Measurements from ENCODE around the gene MAPK8IP3. TPM values are rescaled to one million over a fixed set of nuclear protein-coding genes. Genes with fewer than 3 reads are reported as not detected.

MAPK8IP3 gene
- total RNA-seq, 1 donor from 2014 or later: 55.6 TPM

DNA sequence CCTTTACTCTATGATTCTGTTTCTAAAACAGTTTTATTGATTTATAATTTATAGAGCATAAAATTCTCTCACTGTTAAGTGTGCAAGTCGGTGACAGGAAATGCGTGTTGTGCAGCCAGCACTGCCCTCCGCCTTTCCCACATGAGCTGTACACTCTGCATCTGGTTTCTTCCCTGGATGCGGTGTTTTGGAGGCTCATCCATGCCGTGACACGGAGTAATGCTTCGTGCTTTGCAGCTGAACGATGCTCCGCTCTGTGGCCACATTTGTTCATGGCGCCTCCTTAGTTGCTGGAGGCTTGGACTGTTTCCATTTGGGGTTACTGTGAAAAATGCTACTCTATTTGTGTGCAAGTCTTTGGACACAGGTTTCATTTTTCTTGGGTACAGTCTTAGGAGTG lies 94.7 kb downstream of the MAPK8IP3 start:
- no peak for DNase-seq (ENCODE audit: low spot score)

DNA sequence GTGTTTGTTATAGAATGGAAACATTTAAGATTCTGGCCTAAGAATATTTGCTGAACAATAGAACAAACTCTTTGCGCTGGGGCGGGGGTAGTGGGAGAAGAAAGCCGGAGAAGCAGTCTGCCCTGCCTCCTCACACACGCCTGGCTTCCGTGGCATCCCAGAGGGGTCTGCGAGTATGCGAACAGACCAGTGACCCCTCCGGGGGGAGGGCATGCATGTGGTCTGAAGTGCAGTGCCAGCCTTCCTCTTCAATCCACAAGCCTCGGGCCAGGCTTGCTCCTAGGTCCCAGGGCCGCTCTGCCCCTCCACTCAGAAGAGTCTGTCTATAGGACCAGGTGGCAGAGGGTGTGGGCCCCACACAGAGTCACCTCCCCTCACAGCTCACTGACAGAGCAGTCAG lies 101.6 kb downstream of the MAPK8IP3 start:
- DNase-seq (ENCODE audit: low spot score): no peak

GRCh38 chr16:1808691-1809090 lies 102.7 kb downstream of the MAPK8IP3 start:
- no peak for DNase-seq (ENCODE audit: low spot score)

GRCh38 chr16:1809281-1809801 lies 103.3 kb downstream of the MAPK8IP3 start:
- no peak for DNase-seq (ENCODE audit: low spot score)

GRCh38 chr16:1810106-1810505 lies 104.1 kb downstream of the MAPK8IP3 start:
- DNase-seq (ENCODE audit: low spot score): no peak

GRCh38 chr16:1810536-1810935 lies 104.5 kb downstream of the MAPK8IP3 start:
- no peak for DNase-seq (ENCODE audit: low spot score)

GRCh38 chr16:1812732-1813163 lies 106.8 kb downstream of the MAPK8IP3 start:
- DNase-seq (ENCODE audit: low spot score): no peak

DNA sequence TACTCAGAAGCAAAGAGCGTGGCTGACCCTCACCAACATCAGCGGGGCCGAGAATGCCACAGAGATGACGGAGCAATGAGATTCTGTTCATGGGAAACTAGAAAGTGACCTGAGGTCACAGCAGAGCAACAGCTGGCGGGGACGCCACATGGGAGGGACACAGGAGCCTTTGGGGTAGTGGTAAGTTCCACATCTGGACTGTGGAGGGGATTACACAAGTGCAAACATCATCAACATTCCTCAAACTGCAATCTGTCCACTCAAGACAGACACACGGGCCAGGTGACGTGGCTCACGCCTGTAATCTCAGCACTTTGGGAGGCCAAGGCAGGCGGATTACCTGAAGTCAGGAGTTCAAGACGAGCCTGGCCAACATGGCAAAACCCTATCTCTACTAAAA lies 109.5 kb downstream of the MAPK8IP3 start:
- DNase-seq (ENCODE audit: low spot score): no peak

DNA sequence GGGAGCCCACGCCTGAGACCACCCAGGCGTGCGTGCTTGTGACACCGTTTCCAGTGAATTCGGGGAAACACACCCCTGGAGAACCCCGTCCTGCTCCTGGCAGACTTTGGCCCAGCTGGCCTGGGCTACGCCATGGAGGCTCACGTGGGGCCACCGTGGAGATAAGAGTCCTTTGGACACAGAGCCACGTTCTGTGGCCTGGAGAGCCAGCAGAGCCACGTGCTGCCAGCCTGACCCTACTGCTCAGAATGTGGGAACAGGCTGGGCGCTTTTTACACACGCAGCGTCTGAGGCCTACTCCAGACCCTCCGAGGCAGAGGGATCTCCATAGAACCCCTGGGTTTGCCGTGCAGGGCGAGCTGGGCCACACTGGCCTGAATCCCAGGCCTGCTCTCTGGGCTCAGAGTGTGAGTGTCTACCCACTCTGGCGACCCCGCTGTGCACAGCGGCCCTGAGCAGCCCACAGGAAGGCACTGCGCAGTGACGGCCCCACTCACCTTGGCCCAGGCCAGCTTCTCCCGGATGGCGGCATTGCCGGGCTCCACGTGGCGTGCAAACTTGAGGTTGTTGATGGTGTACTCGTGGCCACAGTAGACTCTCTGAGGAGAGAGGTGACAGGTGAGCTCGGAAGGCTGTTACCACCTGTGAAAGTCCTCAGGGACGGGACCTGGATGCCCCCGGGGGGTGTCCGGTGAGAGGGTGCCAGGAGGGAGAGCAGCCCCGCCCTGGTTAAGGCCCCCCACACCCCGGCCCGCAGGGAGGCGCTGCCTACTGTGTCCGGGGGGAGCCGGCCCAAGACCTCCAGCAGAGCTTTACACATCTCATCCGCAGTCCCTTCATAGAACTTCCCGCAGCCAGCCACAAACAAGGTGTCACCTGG lies 110.6 kb downstream of the MAPK8IP3 start:
- DNase-seq (ENCODE audit: low spot score): no peak

DNA sequence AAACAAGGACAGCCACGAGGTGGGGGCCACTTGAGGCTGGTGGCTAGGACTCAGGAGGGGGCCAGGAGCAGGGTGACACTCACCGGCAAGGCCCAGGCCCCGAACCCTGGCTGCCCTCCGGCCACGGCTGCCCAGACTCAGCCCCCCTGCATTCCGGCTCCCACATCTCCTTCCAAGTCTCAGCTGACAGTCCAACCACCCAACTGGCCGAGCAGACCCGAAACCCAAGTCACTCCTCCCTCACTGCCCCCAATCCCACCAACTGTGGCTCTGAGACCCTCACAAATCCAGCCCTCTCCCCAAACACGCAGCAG lies 111.2 kb downstream of the MAPK8IP3 start:
- no peak for DNase-seq (ENCODE audit: low spot score)

- no peak for DNase-seq (ENCODE audit: low spot score)
These were observed 111.7 kb downstream of the MAPK8IP3 start for GRCh38 chr16:1817716-1818115.

- no peak for DNase-seq (ENCODE audit: low spot score)
These were observed 112.3 kb downstream of the MAPK8IP3 start for GRCh38 chr16:1818204-1818872.

DNA sequence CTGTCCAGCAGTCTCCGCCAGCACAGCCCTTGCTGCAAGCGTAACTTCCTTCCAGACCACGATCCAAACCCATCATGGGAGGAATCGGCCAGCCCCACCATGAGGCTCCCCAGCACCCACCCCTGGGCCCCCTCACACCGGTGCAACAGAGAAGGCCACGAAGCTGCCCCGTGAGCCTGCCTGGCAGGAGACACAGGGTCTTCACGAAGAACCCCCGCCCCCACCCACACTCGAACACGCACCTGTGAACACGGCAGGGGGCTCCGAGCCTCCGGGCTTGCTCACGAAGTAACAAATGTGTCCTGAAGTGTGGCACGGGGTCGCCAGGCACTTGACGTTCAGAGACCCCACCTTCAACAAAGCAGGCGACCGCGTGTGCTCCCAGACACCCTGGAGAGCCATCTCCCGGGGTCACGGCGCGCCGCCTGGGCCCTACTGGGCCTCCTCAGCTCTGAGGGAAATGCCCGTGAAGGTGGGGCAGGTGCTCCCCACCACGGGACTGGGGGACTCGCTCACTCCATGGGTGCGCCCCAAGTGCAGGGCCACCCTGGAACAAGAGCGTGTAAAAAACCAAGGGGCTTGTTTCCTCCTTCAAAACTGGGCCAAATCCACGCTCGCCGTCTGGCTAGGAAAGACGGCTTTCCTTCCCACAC lies 113.0 kb downstream of the MAPK8IP3 start:
- DNase-seq (ENCODE audit: low spot score): no peak

DNA sequence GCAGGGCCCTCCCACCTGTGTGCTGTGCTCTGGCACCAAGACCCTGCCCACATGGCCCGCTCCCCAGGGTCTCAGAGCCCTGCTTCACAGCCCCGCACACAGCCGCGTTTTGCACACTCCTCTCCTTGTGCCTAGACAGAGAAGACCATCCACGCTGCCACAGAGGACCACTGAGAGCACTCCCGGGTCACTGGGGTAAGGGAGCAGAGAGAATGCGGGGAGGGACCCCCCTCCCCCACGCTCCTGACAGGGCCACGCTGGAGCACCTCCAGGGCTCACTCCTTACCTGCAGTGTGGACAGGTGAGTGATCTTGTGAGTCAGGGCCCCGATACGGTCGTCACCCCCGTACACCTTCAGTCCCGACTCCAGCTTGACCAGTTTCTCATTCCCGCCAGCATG lies 113.6 kb downstream of the MAPK8IP3 start:
- no peak for DNase-seq (ENCODE audit: low spot score)

Small RNA genes lying within 50 kb of the gene (microRNA-seq; reads per million reads assigned to microRNA genes)
- not detected for gene MIR3177 (ENCODE audit: borderline number of aligned reads)

Other genes with a start within 250 kb of the MAPK8IP3 start
- gene CLCN7, start 231.2 kb upstream of the MAPK8IP3 start, total RNA-seq: 80.8 TPM
- gene PTX4, start 217.3 kb upstream of the MAPK8IP3 start, total RNA-seq: 0.35 TPM
- 25.7 TPM for gene TELO2, start 212.8 kb upstream of the MAPK8IP3 start, total RNA-seq
- gene TMEM204, start 172.5 kb upstream of the MAPK8IP3 start, total RNA-seq: 37.2 TPM
- gene IFT140, start 94.1 kb upstream of the MAPK8IP3 start, total RNA-seq: 12.7 TPM
- 15.4 TPM for gene CRAMP1, start 93.8 kb upstream of the MAPK8IP3 start, total RNA-seq
- gene JPT2, start 27.9 kb upstream of the MAPK8IP3 start, total RNA-seq: 39.0 TPM
- 34.6 TPM for gene NME3, start 65.3 kb downstream of the MAPK8IP3 start, total RNA-seq
- gene EME2, start 66.6 kb downstream of the MAPK8IP3 start, total RNA-seq: 14.5 TPM
- gene MRPS34, start 66.9 kb downstream of the MAPK8IP3 start, total RNA-seq: 71.3 TPM
- gene SPSB3, start 76.4 kb downstream of the MAPK8IP3 start, total RNA-seq: 28.8 TPM
- 35.1 TPM for gene NUBP2, start 76.8 kb downstream of the MAPK8IP3 start, total RNA-seq
- gene IGFALS, start 87.5 kb downstream of the MAPK8IP3 start, total RNA-seq: not detected
- gene HAGH, start 120.6 kb downstream of the MAPK8IP3 start, total RNA-seq: 58.4 TPM
- 17.9 TPM for gene FAHD1, start 121.0 kb downstream of the MAPK8IP3 start, total RNA-seq
- gene MEIOB, start 166.0 kb downstream of the MAPK8IP3 start, total RNA-seq: not detected
- not detected for gene HS3ST6, start 212.2 kb downstream of the MAPK8IP3 start, total RNA-seq
- gene MSRB1, start 237.0 kb downstream of the MAPK8IP3 start, total RNA-seq: 27.1 TPM
- not detected for gene RPL3L, start 248.5 kb downstream of the MAPK8IP3 start, total RNA-seq

Measured in mesenteric fat pad (tissue), 1 donor.